CD4-positive, alpha-beta T cell treated with Interleukin-15 for 4 hours (primary cell): ENCODE data around the gene PGAP3.

Source experiments
- DNase-seq: peaks from one replicate; pipeline ENCODE4 v3.0.0-alpha.2; 2020; ENCODE audit warnings: low spot score

The PGAP3 gene

DNA sequence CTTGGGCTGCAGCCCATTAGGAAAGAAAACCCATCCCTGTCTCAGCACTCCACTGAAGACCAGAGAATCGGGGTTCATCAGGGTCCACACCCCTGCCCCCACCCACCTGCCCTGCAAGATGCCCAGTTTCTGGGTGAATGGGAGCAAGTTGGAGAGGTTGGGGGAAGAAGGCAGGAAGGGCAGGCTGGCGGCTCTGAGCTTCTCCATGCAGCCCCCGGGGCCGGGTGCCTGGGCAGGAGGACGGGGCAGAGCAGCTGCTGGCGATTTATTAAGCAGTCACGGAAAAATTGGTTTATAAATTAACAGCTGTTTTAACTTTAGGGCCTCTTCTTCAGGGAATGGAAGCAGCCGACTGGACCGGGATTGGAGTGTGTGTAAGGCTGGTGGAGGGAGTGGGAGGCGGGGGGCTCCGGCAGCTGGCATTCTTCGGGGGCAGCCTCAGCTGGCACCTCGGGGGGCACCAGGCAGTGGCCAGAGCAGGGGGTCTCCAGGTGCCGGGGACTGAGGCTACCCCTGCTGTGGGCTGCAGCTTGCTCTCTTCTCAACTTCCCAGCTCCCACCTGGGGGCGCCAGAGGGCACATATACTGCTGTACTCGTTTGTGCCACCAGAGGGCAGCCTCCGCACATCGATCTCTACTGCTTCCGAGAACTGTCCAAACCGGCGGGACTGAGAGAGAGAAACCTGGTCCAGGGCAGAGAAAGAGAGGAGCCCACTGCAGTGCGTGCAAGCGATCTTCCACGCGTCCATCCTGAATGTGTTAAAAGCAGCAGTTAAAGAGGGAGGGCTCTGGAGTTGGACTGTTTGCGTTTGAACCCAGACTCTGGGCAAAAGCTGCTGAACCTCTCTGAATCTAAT is 66.1 kb downstream of the PGAP3 start:
- peak; percentile 88 for DNase-seq
